Activated CD8-positive, alpha-beta memory T cell treated with anti-CD3 and anti-CD28 coated beads, Interleukin-2, amount 10 ng/mL, durations not matched to agents 7 days and 5 days (primary cell): Measurements from ENCODE around the gene KIF26A. TPM values are rescaled to one million over a fixed set of nuclear protein-coding genes. Genes with fewer than 3 reads are reported as not detected.
"Not testable (repeated sequence)": the region's sequence is repeated elsewhere in the genome, so short reads cannot be mapped to it uniquely, and the experiment has no call there.

Source experiments
- ATAC-seq: fragments of 150-1000 bp; cut with Tn5 transposase; one replicate; pipeline ENCODE4 v1.10.0; 2021; ENCODE audit warnings: moderate library complexity
- CTCF ChIA-PET: fragments of 350-600 bp; sonication (Branson Sonifier 250); formaldehyde crosslinking; loops from one replicate; lab custom pipeline; 2021; ENCODE audit warnings: antibody characterized with exemption; lab: Charles Lee
- DNase-seq: peaks from one replicate; pipeline ENCODE4 v3.0.0-alpha.2; 2020
- H3K27ac Mint-ChIP-seq: one replicate; pipeline ENCODE4 v1.8.0; 2021; ENCODE audit warnings: mild to moderate bottlenecking, mixed read lengths
- H3K27me3 Mint-ChIP-seq: one replicate; pipeline ENCODE4 v1.8.0; 2021; ENCODE audit warnings: mixed read lengths
- H3K36me3 Mint-ChIP-seq: one replicate; pipeline ENCODE4 v1.8.0; 2021; ENCODE audit warnings: mild to moderate bottlenecking, mixed read lengths
- H3K4me1 Mint-ChIP-seq: one replicate; pipeline ENCODE4 v1.8.0; 2021; ENCODE audit warnings: mixed read lengths
- H3K4me3 Mint-ChIP-seq: one replicate; pipeline ENCODE4 v1.8.0; 2021; ENCODE audit warnings: mild to moderate bottlenecking, moderate library complexity, mixed read lengths
- H3K9me3 Mint-ChIP-seq: one replicate; pipeline ENCODE4 v1.8.0; 2022; ENCODE audit warnings: low read depth, mixed read lengths
- total RNA-seq, 2 experiments: library from RNA; stranded (reverse); gene quantifications; one replicate each; pipeline ENCODE4 v1.2.3, GENCODE V29; 2021

KIF26A gene
- total RNA-seq, 2 experiments from 2014 or later: 0.21 to 1.1 TPM

DNA sequence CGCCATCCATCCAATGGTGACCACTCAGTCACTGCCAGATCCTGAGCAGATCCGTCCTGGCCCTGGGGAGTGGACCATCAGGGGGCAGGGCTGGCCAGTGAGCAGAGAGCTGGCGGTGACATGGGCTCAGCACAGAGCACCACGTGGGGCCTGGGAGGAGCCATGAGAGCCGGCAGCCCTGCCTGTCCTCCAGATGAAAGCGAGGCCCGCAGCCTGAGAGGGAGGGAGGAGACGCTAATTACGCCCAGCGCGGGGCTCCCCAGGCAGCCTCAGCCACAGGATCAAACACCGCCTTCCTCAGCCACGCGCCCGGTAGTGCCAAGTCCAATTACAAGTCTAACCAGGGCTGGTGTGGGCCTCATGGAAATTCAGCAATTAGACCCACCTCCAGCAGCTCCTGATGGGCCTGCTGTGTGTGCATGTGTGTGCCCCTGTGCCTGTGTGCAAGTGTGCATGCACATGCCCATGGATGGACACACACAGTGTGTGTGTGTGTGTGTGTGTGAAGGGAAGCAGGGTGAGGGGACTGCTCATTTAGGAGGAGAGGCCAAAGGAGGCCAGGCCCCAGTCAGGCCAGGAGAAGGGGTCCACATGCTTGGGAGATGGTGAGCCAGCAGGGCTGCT is 68.0 kb downstream of the KIF26A start:
- DNase-seq (no peak), ATAC-seq (no peak)
- Mint-ChIP-seq H3K27ac (no peak overlapping the region), H3K27me3 (no peaks in the 10 kb centered on the region), H3K36me3 (no peaks in the 10 kb centered on the region), H3K4me1 (no peaks in the 10 kb centered on the region), H3K4me3 (no peak overlapping the region), H3K9me3 (no peaks in the 10 kb centered on the region)
- CTCF ChIA-PET: no interaction called here

DNA sequence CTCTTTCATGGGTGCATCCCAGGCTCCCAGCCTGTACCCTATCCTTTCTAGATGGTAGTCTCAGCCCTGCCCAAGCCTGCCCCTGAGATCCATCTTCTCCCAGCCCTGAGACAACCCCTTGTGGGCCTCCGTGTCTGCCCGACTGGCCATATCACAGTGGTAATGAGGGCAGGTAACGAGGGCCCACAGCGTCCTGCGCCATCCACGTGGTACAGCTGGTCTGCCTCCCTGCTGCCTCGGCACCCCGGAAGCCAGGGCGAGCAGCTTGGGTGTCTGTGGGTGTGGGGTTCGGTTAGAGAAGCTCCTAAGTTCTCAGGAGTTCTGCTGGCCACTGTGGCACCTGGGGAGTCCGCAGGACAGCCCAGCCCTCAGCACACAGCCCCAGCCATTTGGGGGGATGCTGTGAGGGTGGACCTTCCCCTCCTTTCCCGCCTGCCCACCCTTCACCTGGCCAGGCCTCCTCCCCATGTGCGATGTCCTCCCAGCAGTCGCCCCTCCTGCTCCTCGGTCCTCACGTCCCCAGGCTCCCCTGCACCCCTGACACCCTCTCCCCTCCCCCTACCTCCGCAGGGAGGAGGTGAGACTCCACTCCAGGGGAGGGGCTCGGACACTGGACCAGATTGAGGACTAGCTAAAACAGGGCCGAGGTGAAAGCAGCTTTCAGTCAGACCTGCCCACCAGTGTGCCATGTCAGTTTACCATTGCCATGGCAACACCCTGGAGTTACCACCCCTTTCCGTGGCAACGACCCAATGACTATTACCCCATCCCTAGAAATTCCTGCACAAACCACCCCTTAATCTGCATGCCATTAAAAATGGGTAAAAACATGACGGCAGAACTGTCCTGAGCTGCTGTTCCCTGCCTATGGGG is 69.0 kb downstream of the KIF26A start:
- no peak overlapping the region for H3K27ac Mint-ChIP-seq
- H3K9me3 Mint-ChIP-seq: no peaks in the 10 kb centered on the region
- CTCF ChIA-PET: no interaction called here
- H3K27me3 Mint-ChIP-seq: no peaks in the 10 kb centered on the region
- ATAC-seq (no peak), DNase-seq (no peak)
- H3K4me1 Mint-ChIP-seq: no peaks in the 10 kb centered on the region
- H3K4me3 Mint-ChIP-seq: no peak overlapping the region
- no peaks in the 10 kb centered on the region for H3K36me3 Mint-ChIP-seq

DNA sequence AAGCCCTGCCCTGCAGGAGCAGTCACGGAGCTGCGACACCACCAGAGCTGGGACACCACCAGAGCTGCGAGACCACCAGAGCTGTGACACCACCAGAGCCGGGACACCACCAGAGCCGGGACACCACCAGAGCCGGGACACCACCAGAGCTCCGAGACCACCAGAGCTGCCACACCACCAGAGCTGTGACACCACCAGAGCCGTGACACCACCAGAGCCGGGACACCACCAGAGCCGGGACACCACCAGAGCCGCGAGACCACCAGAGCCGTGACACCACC is 69.6 kb downstream of the KIF26A start:
- H3K36me3 Mint-ChIP-seq, H3K4me1 Mint-ChIP-seq, H3K9me3 Mint-ChIP-seq, H3K27me3 Mint-ChIP-seq, DNase-seq, H3K4me3 Mint-ChIP-seq, ATAC-seq, H3K27ac Mint-ChIP-seq, CTCF ChIA-PET: not testable (repeated sequence)

DNA sequence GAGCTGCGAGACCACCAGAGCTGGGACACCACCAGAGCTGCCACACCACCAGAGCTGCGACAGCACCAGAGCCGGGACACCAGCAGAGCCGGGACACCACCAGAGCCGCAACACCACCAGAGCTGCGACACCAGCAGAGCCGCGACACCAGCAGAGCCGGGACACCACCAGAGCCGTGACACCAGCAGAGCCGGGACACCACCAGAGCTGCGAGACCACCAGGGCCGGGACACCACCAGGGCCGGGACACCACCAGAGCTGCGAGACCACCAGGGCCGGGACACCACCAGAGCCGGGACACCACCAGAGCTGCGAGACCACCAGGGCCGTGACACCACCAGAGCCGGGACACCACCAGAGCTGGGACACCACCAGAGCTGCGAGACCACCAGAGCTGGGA is 69.9 kb downstream of the KIF26A start:
- H3K4me3 Mint-ChIP-seq, ATAC-seq, H3K9me3 Mint-ChIP-seq, CTCF ChIA-PET, H3K27me3 Mint-ChIP-seq, DNase-seq, H3K36me3 Mint-ChIP-seq, H3K4me1 Mint-ChIP-seq, H3K27ac Mint-ChIP-seq: not testable (repeated sequence)

DNA sequence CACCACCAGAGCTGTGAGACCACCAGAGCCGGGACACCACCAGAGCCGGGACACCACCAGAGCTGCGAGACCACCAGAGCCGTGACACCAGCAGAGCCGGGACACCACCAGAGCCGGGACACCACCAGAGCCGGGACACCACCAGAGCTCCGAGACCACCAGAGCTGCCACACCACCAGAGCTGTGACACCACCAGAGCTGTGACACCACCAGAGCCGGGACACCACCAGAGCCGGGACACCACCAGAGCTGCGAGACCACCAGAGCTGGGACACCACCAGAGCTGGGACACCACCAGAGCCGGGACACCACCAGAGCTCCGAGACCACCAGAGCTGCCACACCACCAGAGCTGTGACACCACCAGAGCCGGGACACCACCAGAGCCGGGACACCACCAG is 70.7 kb downstream of the KIF26A start:
- H3K4me3 Mint-ChIP-seq, CTCF ChIA-PET, H3K9me3 Mint-ChIP-seq, H3K27ac Mint-ChIP-seq, DNase-seq, H3K27me3 Mint-ChIP-seq, H3K36me3 Mint-ChIP-seq, ATAC-seq, H3K4me1 Mint-ChIP-seq: not testable (repeated sequence)

DNA sequence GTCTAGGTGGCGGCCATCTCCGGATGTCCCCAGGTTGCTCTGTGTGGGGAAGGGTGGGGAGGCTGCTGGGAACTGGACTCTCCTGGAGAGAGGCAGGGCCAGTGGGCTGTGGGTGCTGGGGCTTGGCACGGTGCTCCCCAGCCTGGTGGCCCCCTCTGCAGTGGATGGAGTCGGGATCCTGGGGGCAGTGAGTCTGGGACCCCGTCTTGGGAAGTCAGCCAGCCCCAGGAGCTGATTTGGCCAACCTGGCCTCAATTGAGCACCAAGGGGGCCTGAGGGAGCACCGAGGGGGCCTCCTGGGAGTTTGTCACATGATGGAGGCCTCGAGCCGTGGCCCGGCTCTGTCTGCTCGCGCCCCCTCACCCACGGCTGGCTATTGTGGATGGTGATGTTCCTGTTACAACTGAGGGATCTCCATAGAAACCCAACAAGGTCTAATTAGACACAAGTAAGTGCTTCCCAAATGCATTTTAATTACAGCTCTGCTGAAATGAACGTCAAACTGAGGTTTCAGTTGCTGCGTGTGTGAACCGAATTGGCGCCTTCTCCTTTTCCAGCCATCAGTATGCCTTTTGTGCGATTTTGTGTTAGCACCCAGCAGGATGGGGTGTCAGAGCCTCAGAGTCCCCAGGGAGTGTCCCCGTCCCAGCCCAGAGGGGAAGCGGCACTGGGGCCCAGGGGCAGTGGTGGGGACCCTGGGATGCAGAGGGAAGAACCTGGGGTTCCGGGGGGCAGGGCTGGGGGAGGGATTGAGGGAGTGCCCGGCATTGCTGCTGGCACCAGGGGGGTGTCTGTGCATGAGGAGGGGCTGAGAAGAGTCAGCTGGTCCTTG is 71.8 kb downstream of the KIF26A start:
- no peaks in the 10 kb centered on the region for H3K36me3 Mint-ChIP-seq
- H3K4me1 Mint-ChIP-seq: no peaks in the 10 kb centered on the region
- DNase-seq: no peak
- H3K4me3 Mint-ChIP-seq: no peak overlapping the region
- no peak for ATAC-seq
- no peak overlapping the region for H3K27ac Mint-ChIP-seq
- H3K9me3 Mint-ChIP-seq: no peaks in the 10 kb centered on the region
- no peaks in the 10 kb centered on the region for H3K27me3 Mint-ChIP-seq
- CTCF ChIA-PET: no interaction called here

DNA sequence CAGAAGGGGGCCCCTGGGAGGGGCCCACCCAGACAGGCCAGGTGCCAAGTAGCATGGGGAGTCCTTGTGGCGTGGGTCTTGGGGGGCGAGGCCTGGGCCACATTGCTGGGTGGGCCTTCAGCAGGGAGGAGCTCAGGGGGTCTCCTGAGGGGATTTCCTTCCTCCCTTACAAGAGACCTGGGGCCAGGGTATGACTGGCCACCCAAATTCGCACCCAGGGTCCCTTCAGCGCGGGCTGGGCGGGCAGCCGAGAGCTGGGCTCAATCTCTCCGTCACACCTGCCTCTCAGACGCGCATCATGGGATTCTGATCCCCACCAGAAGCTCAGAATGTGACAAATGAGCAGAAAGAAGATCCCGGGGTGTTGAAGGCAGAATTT is 72.4 kb downstream of the KIF26A start:
- H3K4me1 Mint-ChIP-seq: no peaks in the 10 kb centered on the region
- no peaks in the 10 kb centered on the region for H3K9me3 Mint-ChIP-seq
- ATAC-seq: no peak
- H3K27me3 Mint-ChIP-seq: no peaks in the 10 kb centered on the region
- H3K4me3 Mint-ChIP-seq: no peak overlapping the region
- DNase-seq: no peak
- CTCF ChIA-PET: no interaction called here
- no peak overlapping the region for H3K27ac Mint-ChIP-seq
- H3K36me3 Mint-ChIP-seq: no peaks in the 10 kb centered on the region

DNA sequence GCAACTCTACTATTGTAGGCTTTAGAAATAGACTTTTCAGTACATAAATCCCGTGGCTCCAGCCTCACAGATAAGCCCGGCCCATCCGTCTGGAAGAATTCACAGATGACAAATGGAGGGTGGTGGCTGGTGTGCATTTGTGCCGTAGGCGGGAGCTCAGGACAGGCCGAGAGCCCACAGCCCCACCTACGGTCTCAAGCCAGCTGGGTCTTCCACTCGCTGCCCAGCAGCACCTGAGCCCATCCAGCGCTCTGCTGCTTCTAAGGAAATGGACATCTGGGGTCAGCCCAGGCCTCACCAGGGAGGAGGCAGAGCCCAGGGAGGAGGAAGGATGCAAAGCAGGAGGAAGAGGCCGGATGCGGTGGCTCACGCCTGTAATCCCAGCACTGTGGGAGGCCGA is 72.8 kb downstream of the KIF26A start:
- ATAC-seq: no peak
- CTCF ChIA-PET: no interaction called here
- Mint-ChIP-seq H3K27ac (no peak overlapping the region), H3K4me1 (no peaks in the 10 kb centered on the region), H3K9me3 (no peaks in the 10 kb centered on the region), H3K4me3 (no peak overlapping the region), H3K27me3 (no peaks in the 10 kb centered on the region), H3K36me3 (no peaks in the 10 kb centered on the region)
- DNase-seq: no peak

DNA sequence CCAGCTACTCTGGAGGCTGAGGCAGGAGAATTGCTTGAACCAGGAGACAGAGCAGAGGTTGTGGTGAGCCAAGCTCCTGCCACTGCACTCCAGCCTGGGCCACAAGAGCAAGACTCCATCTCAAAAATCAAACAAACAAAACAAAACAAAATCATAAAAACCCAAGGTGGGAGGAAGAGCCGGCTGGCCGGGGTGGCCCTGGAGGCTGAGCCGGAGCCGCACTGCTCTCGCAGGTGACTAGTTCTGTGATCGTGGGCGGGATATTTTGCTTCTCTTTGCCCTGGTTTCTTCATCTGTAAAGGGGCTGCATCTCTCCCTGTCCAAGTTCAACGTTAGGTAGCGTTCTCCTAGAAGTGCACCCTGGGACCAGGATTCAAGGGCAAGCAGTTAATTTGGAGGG is 73.4 kb downstream of the KIF26A start:
- no peak for DNase-seq
- H3K27me3 Mint-ChIP-seq: no peaks in the 10 kb centered on the region
- no peaks in the 10 kb centered on the region for H3K4me1 Mint-ChIP-seq
- H3K4me3 Mint-ChIP-seq: no peak overlapping the region
- CTCF ChIA-PET: no interaction called here
- ATAC-seq: no peak
- H3K36me3 Mint-ChIP-seq: no peaks in the 10 kb centered on the region
- no peaks in the 10 kb centered on the region for H3K9me3 Mint-ChIP-seq
- no peak overlapping the region for H3K27ac Mint-ChIP-seq

DNA sequence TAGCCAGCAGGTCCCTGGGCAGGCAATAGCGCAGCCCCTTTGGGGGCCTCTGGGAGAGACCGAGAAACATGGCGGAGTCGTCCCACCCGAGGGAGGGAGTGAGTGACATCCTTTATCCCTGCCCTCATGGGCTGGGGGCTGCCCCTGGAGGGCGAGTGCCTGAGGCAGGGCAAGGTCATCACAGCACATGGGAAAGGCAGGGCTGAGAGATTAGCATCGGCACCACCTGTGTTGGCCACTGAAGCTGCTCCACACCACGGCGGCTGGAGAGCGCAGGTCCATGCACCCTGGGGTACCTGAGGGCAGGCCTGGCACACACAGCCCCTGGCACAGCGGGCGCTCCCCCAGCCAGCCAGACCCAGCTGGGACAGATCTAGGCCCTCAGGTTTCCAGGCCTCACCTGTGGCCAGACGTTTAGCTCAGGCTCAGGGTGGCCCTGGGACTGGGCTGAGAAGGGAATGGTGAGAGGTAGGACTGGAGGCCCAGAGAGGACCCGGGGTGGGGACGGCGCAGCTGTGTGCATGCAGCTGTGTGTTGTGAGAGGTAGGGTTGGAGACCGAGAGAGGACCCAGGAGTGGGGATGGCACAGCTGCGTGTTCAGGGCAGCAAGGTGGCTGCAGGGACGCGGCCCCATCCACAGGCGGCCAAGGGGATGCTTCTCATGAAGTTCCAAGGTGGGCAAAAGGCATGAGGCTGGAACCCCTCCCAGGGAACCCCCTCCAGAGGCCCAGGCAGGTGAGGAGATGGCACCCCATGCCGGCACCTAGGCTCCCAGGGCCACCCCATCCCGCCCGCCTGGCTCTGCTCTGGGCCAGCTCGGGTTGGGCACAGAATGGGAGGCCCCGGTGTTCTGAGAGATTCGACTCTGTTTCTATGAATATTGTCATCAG is 74.1 kb downstream of the KIF26A start:
- no peak overlapping the region for H3K4me3 Mint-ChIP-seq
- CTCF ChIA-PET: no interaction called here
- ATAC-seq: no peak
- no peaks in the 10 kb centered on the region for H3K36me3 Mint-ChIP-seq
- H3K9me3 Mint-ChIP-seq: no peaks in the 10 kb centered on the region
- H3K4me1 Mint-ChIP-seq: no peaks in the 10 kb centered on the region
- no peak overlapping the region for H3K27ac Mint-ChIP-seq
- no peak for DNase-seq
- H3K27me3 Mint-ChIP-seq: no peaks in the 10 kb centered on the region

DNA sequence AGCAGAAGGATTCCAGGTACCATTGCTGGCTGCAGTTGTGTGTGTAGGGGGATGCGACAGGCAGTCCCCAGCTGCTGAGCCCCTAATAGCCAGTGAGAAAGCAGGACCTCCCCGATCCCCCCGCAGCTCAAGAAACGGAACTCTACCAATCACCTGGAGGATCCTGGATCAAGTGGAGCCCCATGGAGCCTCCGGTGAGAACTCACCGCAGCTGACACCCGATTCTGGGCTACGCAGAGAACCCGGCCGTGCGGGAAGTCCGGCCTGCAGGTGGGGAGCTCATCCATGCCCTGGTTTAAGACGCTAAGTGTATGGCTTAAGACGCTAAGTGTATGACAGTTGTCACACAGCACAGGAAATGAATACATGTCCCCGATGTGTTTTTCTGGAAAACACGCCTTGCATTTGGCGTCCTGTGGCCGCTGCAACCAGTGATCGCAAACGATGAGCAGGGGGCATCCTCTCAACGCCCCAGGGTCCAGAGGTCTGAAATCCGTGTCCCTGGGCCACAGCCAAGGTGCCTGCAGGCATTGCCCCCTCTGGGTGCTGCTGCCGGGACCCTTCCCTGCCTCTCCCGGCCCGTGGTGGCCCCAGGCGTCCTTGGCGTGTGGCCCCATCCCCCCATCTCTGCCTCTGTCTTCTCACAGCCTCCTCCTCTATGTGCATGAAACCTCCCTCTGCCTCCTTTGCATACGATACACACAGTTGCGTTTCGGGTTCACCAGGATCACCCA is 75.1 kb downstream of the KIF26A start:
- CTCF ChIA-PET: no interaction called here
- Mint-ChIP-seq H3K36me3 (no peaks in the 10 kb centered on the region), H3K4me1 (no peaks in the 10 kb centered on the region), H3K27ac (no peak overlapping the region), H3K4me3 (no peak overlapping the region), H3K27me3 (no peaks in the 10 kb centered on the region), H3K9me3 (no peaks in the 10 kb centered on the region)
- DNase-seq (no peak), ATAC-seq (no peak)

DNA sequence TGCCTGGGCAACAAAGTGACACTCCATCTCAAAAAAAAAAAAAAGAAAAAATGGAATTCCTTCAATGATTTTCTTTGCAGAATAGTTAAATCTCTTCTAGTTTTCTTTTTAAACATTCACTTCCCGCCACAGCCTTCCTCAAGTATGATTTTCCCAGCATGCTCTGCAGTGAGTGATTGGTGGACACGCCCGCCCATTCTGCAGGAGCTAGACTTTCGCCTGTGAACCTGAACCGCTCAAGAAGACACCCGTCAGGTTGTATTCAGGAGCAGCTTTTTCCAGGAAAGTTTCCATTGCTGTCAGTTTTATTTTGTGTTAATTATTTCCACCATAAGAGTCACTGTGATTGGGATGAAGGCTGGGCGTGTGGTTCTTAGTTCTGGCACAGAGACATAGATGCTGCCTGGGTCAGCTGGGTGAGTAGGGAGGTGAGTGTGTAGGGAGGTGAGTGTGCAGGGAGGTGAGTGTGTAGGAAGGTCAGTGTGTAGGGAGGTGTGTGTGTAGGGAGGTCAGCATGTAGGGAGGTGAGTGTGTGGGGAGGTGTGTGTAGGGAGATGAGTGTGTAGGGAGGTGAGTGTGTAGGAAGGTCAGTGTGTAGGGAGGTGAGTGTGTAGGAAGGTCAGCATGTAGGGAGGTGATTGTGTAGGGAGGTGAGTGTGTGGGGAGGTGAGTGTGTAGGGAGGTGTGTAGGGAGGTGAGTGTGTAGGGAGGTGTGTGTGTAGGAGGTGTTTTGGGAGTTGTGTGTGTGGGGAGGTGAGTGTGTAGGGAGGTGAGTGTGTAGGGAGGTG is 76.2 kb downstream of the KIF26A start:
- H3K4me1 Mint-ChIP-seq: no peaks in the 10 kb centered on the region
- DNase-seq (no peak), ATAC-seq (no peak)
- no peak overlapping the region for H3K4me3 Mint-ChIP-seq
- H3K36me3 Mint-ChIP-seq: no peaks in the 10 kb centered on the region
- H3K27ac Mint-ChIP-seq: no peak overlapping the region
- no peaks in the 10 kb centered on the region for H3K9me3 Mint-ChIP-seq
- peaks cover 7% of the 10 kb centered on the region for H3K27me3 Mint-ChIP-seq
- CTCF ChIA-PET: no interaction called here
